ENCODE data around the gene TPCN2. TPM values are rescaled to one million over a fixed set of nuclear protein-coding genes. Genes with fewer than 3 reads are reported as not detected.
"Not testable (repeated sequence)": the region's sequence is repeated elsewhere in the genome, so short reads cannot be mapped to it uniquely, and the experiment has no call there.

Gene TPCN2
- total and polyA plus RNA-seq, 9 of the 15 experiments (the other 6 are each of a cell fraction or from before 2014, with no cell fraction given), result 0.66 to 10.2 (median 4.6) TPM

GRCh38 chr11:69149338-69150045 is 100.8 kb downstream of the TPCN2 start:
- H3K4me1 ChIP-seq (replicated peaks in 1 of 2; ENCODE audit: control insufficient read depth in 2 of 2, insufficient read depth in 2 of 2, low read length in 2 of 2); BruUV-seq (replicated peaks); ATAC-seq; H3K9me3 ChIP-seq (replicated peaks; ENCODE audit: control insufficient read depth, insufficient read depth, low read depth, low read length); H3K9ac ChIP-seq (ENCODE audit: insufficient read depth in 1 of 2, low read depth in 2 of 2, low read length in 2 of 2); H4K20me1 ChIP-seq (replicated peaks; ENCODE audit: control insufficient read depth, insufficient read depth, low read length); in situ Hi-C loops (cut with MboI); H3K4me3 ChIP-seq; CTCF ChIA-PET (ENCODE audit: low intra/inter-chr PET ratio); H3K36me3 ChIP-seq (ENCODE audit: control insufficient read depth, insufficient read depth, low read length); H3K79me2 ChIP-seq (ENCODE audit: control insufficient read depth, insufficient read depth, low read length); H3K4me2 ChIP-seq (ENCODE audit: insufficient read depth, low read length); FAIRE-seq; H2AFZ ChIP-seq (ENCODE audit: low read depth, low read length); intact Hi-C loops (cut with micrococcal nuclease); H3K27ac ChIP-seq (ENCODE audit: extremely low read depth, low read depth, low read length); H3K9me1 ChIP-seq (ENCODE audit: control insufficient read depth, insufficient read depth, low read length); DNase-seq (ENCODE audit: extremely low read depth in 1 of 4, low spot score in 3 of 4): not testable (repeated sequence)
- POLR2A ChIA-PET, result interaction anchor here (1.2 kb wide), 1 partner anchor 9 kb away, joined by 4 read pairs; no protein-coding TSS in a partner anchor
- 14% methylated on average over 10 of the region's 11 CpGs for WGBS (ENCODE audit: insufficient coverage, low coverage, missing lambda C conversion rate)
- H3K27me3 ChIP-seq (ENCODE audit: control insufficient read depth in 2 of 2, insufficient read depth in 2 of 2, low read length in 2 of 2), result peaks cover 2 to 11% of the 10 kb centered on the region in 2 experiments; a peak in 4 of 5 replicates
- TF ChIP-seq NFYB (IDR thresholded peaks at IDR 0.05; ENCODE audit: extremely low read depth, insufficient read length), result peak; percentile 56
- peak; percentile 17; the same call in 1 of the 2 replicates for TF ChIP-seq ZNF316 (IDR thresholded peaks at IDR 0.05)
- TF ChIP-seq ASH1L (IDR thresholded peaks at IDR 0.05; ENCODE audit: borderline replicate concordance, low read depth, partially characterized antibody), result peak; percentile 41

- no peak overlapping the region for H3K4me2 ChIP-seq (ENCODE audit: insufficient read depth, low read length)
- no peaks in the 10 kb centered on the region for H3K36me3 ChIP-seq (ENCODE audit: control insufficient read depth, insufficient read depth, low read length)
- H3K27ac ChIP-seq (ENCODE audit: extremely low read depth, low read depth, low read length), result no peak overlapping the region
- H2AFZ ChIP-seq (ENCODE audit: low read depth, low read length), result no peak overlapping the region
- WGBS (ENCODE audit: insufficient coverage, low coverage, missing lambda C conversion rate), result 16% methylated on average over 3 of the region's 3 CpGs
- H3K4me1 ChIP-seq (replicated peaks in 1 of 2; ENCODE audit: control insufficient read depth in 2 of 2, insufficient read depth in 2 of 2, low read length in 2 of 2), result peaks cover 8% of the 10 kb centered on the region in 2 experiments; a peak in 4 of 5 replicates
- H4K20me1 ChIP-seq (replicated peaks; ENCODE audit: control insufficient read depth, insufficient read depth, low read length), result no peaks in the 10 kb centered on the region
- no peaks in the 10 kb centered on the region for H3K79me2 ChIP-seq (ENCODE audit: control insufficient read depth, insufficient read depth, low read length)
- intact Hi-C loops (cut with micrococcal nuclease) (no loop called here), in situ Hi-C loops (cut with MboI) (no loop called here)
- H3K9ac ChIP-seq (ENCODE audit: insufficient read depth in 1 of 2, low read depth in 2 of 2, low read length in 2 of 2), result no peak overlapping the region
- H3K4me3 ChIP-seq, result no peak overlapping the region
- ChIA-PET POLR2A (interaction anchor here (1.2 kb wide), 1 partner anchor 9 kb away, joined by 4 read pairs; no protein-coding TSS in a partner anchor), CTCF (ENCODE audit: low intra/inter-chr PET ratio) (no interaction called here)
- no peaks in the 10 kb centered on the region for H3K9me3 ChIP-seq (replicated peaks; ENCODE audit: control insufficient read depth, insufficient read depth, low read depth, low read length)
- peaks cover 4% of the 10 kb centered on the region for H3K9me1 ChIP-seq (ENCODE audit: control insufficient read depth, insufficient read depth, low read length)
- peaks cover 2 to 16% of the 10 kb centered on the region in 2 experiments; a peak in 4 of 5 replicates for H3K27me3 ChIP-seq (ENCODE audit: control insufficient read depth in 2 of 2, insufficient read depth in 2 of 2, low read length in 2 of 2)
- no peak for FAIRE-seq
- no TSS peak for BruUV-seq (replicated peaks)
- no peak for DNase-seq (ENCODE audit: extremely low read depth in 1 of 4, low spot score in 3 of 4)
- no peak for TF ChIP-seq CBFA2T3 (IDR thresholded peaks at IDR 0.05)
- peak; percentile 50 for TF ChIP-seq ZNF146 (CRISPR knock-in tag; IDR thresholded peaks at IDR 0.05; ENCODE audit: unreplicated experiment)
- no peak for TF ChIP-seq CHD1 (IDR thresholded peaks at IDR 0.05; ENCODE audit: low read length)
- ATAC-seq, result no peak
These were observed 101.4 kb downstream of the TPCN2 start for GRCh38 chr11:69150175-69150574.

Measured in K562 (cell line).